Parietal lobe (tissue), 1 donor: ENCODE data around the gene SUB1. TPM values are rescaled to one million over a fixed set of nuclear protein-coding genes. Genes with fewer than 3 reads are reported as not detected.

ENCODE experiments used
- total RNA-seq: library from RNA; depleted of rRNA; stranded (reverse); fragments of >200 nt; gene quantifications from one replicate; pipeline ENCODE4 v1.2.3, GENCODE V29; 2014

The SUB1 gene
- total RNA-seq: 198 TPM

DNA sequence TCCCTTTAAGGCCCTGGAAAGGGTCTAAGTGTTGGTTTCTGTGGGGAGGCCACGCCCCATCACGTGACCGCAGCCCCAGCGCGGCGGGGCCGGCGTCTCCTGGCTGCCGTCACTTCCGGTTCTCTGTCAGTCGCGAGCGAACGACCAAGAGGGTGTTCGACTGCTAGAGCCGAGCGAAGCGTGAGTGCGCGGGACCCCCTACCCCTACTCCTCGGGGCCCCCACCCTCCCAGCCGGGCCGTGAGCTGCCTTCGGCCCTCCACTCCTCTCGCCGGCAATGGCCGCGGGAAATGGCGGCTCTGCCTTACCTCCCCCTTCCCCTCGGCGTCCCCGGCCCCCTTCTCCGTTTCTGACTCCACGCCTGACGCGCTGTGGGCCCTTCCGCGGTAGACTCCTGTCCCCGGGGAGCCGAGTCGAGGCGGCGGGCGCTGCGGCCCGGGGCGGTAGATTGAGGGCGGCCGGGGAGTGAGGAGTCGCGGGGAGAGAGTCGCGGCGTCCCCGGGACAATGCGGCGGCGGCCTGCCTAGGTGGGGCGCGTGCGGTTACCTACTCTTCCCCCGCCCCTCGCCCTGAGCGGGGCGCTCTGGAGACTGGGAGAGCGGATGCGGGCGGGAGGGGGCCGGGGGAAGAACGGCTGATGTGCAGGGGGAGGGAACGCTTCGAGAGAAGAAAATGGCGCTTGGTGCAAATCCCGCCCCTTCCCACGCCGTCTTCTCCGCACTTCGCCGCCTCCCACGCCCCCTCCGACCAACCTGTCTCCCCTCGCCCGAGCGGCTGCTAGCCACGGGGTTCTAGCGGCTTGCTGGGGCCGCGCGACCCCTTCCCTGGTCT, at the start of gene SUB1:
SUB1 (plus strand) TSS at position 112 of the 830 bp plus-strand sequence. CDS start 2,956 bp downstream, outside the sequence.

Other genes with a start within 250 kb of the SUB1 start
- 150 TPM for gene ZFR, start 140.8 kb upstream of the SUB1 start, total RNA-seq
- 13.1 TPM for gene NPR3, start 125.8 kb downstream of the SUB1 start, total RNA-seq